Raji (cell line): ENCODE data around the gene PHACTR3.

ENCODE experiments used
- POLR2A ChIP-seq: IDR thresholded peaks from 2 replicates; pipeline ENCODE4 v1.6.1; 2011; ENCODE audit warnings: low read depth, low read length, control low read depth; ENCODE audit not compliant: insufficient read depth

PHACTR3 gene

DNA sequence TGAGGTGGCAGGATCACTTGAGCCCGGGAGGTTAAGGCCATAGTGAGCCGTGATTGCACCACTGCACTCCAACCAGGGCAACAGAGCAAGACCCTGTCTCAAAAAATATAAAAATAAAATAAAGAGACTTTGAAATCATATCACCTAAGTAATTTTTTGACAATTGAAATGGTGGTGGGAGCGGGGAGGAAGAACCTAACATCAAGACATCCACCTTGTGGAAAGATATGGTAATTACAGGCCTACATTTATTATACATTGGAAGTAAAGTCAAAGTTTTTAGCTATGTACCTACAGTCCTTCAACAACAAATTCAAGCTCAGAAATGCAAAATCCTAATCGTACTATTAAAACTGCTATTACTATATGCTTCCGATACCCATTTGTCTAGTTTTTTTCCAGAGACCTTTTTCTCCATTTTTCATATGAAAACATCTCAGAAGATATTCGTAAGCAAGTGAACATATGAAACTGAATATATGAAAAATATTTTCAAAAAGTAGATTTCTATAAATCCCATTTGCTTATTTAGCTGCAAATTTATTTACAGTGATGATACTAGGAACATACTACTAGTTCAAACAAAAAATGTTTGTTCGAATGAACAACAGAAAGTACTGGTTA, 245.8 kb downstream of the PHACTR3 start:
- TF ChIP-seq POLR2A, result no peak

DNA sequence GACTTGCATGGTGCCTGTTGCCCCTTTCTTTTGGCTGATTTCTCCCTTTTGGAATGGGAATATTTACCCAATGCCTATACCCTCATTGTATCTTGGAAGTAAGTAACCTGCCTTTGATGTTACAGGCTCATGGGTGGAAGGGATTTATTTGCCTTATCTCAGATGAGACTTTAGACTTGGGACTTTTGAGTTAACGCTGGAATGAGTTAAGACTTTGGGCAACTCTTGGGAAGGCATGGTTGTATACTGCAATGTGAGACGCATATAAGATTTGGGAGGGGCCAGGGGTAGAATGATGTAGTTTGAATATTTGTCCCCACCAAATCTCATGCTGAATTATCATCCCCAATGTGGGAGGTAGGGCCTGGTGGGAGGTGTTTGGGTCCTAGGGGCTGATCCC, 253.6 kb downstream of the PHACTR3 start:
- no peak for TF ChIP-seq POLR2A

DNA sequence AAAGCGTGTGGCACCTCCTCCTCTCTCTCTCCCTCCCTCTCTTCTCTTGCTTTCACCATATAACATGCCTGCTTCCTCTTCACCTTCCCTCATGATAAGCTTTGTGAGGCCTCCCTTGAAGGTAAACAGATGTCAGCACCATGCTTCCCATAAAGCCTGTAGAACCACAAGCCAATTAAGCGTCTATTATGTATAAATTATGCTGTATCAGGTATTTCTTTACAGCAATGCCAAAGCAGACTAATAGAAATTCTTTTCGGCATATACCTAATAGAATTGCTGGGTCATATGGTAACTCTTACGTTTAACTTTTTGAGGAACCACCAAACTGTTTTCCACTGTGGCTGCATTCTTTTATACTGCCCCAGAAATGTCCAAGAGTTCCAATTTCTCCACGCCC, 254.1 kb downstream of the PHACTR3 start:
- no peak for TF ChIP-seq POLR2A

- TF ChIP-seq POLR2A, result no peak
These were observed 257.1 kb downstream of the PHACTR3 start for GRCh38 chr20:59861401-59861800.

GRCh38 chr20:59863058-59863457, 258.7 kb downstream of the PHACTR3 start:
- TF ChIP-seq POLR2A, result no peak

DNA sequence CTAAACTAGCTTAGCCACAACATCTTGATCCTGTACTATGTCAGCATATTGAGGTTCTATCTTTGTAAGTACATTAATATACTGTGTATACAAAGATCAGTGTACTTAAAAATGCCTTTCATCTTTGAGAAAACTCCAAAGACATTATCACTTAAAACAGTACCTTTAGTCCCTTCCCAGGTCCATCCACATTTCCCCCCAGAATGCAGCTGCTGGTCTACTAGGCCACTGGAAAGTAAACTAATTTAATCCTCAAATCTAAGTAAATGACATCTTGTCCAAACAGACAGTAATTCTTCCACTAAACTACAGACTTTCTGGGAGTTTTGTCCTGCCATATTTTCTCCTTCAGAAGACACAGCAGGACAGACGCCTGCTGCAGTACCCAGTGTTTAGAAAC, 260.4 kb downstream of the PHACTR3 start:
- TF ChIP-seq POLR2A, result no peak

DNA sequence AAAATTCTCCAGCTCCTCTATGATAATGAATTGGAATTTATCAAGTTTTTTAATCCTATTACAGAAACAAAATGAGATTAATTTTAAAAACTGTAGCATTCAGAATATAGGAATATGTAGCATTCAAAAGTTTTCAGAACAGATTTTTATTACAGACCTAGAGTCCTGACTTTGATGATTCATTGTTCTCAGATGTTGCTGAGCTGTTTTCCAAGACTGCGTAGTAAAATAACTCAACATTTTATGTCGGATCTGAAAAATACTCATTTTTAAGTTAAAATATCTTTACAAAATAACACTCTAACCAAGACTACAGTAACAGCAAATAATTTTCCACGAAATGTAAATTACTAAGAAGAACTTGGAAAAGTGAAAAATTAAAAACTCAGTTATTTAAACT, 262.0 kb downstream of the PHACTR3 start:
- TF ChIP-seq POLR2A, result no peak

DNA sequence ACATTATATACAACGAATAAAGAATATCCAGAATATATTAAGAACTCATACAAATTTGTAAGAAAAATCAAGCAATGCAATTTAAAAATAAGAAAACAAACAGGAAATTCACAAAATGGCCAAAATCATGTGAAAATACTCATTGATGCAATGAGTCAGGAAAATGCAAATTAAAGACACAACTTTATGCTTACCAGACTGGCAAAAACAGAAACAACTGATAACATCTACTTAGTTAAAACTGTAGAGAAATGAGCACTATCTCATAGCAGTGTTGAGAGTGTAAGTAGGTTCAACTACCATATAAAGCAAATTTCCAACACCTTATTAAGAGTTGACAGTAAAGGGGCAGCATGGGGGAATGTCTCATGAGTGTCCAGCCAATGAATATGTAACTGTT, 266.8 kb downstream of the PHACTR3 start:
- TF ChIP-seq POLR2A, result no peak

GRCh38 chr20:59873409-59873808, 269.1 kb downstream of the PHACTR3 start:
- TF ChIP-seq POLR2A, result no peak

DNA sequence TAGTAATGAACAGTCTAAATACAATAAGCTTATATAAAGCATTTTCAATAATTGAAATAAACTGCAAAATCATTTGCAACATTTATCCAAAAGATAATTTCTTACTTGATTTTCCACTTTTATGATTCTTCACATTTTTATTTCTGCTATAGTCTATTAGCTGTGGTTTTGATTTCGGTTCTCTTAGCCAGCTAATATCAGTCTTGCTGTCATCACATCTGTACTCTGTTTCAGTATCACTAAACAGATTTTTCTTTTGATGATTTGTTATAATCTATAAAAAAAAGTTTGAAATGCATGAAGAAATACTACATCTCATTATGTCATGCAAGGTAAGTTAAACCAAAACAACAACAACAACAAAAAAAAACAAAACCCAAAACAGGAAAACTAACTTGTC, 275.9 kb downstream of the PHACTR3 start:
- no peak for TF ChIP-seq POLR2A

DNA sequence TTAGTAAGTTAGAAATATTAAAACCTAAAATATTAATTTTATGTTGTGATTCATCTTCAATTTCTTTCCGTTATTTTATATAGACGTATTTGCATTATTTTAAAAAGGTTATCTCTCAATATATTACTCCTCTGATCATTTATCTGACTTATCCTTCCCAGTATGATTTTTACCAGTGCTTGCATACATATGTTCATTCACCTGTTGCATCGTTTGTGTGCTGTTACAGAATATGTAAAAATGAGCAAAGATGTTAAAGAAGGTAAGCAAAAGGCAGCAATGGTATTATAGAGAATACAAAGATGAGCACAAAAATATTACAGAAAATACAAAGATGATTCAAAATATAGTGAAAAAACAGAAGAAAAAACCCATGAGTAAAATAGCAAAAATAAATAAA, 280.2 kb downstream of the PHACTR3 start:
- TF ChIP-seq POLR2A, result no peak

DNA sequence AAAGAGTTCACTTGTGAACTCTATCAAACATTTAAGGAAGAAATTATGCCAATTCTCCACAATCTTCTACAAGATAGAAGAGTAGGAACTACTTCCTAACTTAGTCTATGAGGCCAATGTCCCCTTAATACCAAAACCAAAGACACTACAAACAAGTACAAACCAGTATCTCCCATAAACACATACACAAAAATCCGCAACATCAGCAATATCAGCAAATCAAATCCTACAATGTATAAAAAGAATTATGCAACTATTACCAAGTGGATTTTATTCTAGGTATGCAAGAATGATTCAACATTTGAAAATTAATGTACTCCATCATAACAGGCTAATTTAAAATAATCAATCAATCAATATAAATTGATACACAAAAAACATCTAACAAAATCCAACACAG, 283.7 kb downstream of the PHACTR3 start:
- TF ChIP-seq POLR2A, result no peak

DNA sequence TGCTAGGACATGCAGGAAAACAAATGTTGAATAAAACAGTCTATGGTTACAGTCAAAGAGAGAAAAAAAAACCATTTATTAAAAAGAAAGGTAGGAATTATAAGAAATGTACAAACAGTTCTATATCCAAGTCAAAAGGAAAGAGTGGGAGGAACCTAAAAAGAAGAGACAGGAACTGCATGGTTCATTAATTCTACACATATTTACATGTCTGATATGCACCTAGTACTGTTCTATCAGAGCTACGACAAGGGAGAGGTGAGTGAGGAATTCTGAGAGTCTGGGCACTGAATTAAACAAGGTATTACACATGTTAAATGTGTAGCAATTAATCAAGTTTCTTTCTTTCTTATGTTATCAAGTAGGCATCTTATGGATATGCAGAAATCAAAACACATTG, 287.2 kb downstream of the PHACTR3 start:
- no peak for TF ChIP-seq POLR2A

DNA sequence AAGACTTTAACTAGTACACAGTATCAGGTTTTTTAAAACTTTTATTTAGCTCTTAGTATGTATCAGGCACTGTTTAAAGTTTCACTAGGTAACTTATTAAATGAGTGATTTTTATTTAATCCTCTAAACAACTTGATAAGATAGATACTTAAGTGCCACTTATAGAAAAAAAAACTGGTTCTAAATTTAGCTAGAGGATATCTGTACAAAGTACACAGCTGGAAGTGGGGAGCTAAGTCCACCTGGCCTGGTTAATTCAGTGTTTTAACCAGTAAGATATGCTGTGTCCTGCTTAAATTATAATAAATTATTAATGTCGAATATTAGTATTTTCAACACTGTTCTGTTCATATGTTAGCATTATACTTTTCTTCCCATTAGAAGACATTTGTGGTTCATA, 291.6 kb downstream of the PHACTR3 start:
- no peak for TF ChIP-seq POLR2A
